GM12801 (cell line): Measurements from ENCODE around the gene IL21.

Experiments
- CTCF ChIP-seq: IDR thresholded peaks from one replicate; pipeline ENCODE4 v1.5.1; 2011; ENCODE audit warnings: control low read depth; ENCODE audit not compliant: insufficient read length; ENCODE audit errors: extremely low read depth

Gene IL21

GRCh38 chr4:122632396-122633143, 11.7 kb upstream of the IL21 start:
- no peak for TF ChIP-seq CTCF

GRCh38 chr4:122625156-122625555, 4.3 kb upstream of the IL21 start:
- no peak for TF ChIP-seq CTCF

GRCh38 chr4:122624205-122624604, 3.3 kb upstream of the IL21 start:
- no peak for TF ChIP-seq CTCF

- TF ChIP-seq CTCF: no peak
These were observed 2.8 kb upstream of the IL21 start for GRCh38 chr4:122623637-122624166.

GRCh38 chr4:122622400-122622799, 1.5 kb upstream of the IL21 start:
- no peak for TF ChIP-seq CTCF

GRCh38 chr4:122619611-122620010, 1.3 kb downstream of the IL21 start:
- no peak for TF ChIP-seq CTCF

- no peak for TF ChIP-seq CTCF
These were observed 3.0 kb downstream of the IL21 start for GRCh38 chr4:122617597-122618593.
